HG02943 (cell line): ENCODE measurements around the gene TMEM145.

Experiments
- ATAC-seq: cut with Tn5 transposase; IDR thresholded peaks from one replicate; pipeline ENCODE4 v1.9.1; 2021; ENCODE audit warnings: mild to moderate bottlenecking, low read depth, moderate library complexity; ENCODE audit not compliant: unreplicated experiment

TMEM145 gene

DNA sequence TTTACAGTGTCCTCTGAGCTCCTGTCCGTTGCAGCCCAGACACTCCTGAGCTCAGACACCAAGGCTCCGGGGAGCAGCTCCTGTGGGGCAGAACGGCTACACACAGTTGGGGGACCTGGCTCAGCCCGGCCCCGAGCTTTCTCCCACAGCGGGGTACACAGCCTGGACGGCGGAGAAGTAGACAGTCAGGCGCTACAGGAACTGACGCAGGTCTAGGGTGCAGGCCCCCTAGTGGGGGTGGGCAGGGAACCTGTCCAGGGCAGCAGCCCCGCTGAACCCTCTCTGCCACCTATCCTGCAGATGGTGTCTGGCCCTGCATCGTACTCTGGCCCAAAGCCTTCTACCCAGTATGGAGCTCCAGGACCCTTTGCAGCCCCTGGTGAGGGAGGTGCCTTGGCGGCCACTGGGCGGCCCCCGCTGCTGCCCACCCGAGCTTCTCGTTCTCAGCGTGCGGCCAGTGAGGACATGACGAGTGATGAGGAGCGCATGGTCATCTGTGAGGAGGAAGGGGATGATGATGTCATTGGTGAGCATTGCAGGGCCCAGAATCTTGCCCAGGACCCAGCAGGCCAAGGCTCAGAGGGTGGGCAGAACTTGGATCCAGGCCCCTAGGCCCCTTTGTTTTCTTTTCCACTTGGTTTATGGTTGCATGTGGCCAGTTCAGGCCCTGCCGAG, 24.1 kb upstream of the TMEM145 start:
- ATAC-seq, result no peak

DNA sequence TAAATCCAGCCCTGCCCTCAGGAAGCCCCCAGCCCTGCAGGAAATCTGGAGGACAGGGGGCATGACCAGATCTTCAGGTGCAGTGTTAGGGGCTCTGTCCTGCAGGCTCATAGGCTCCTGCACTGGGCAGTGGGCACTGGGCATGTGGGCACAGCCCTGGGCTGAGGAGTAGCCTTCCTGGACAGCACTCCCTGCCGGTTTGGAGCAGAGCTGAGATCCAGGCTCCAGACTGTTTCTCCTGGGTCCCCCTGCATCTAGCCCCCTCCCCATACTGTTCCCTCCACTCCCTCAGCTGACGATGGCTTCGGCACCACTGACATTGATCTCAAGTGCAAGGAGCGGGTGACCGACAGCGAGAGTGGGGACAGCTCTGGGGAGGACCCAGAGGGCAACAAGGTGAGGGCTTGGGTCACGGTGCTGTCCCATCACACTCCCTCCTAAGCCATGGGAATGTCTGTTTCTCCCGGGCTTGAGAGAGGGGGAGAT, 23.5 kb upstream of the TMEM145 start:
- no peak for ATAC-seq

DNA sequence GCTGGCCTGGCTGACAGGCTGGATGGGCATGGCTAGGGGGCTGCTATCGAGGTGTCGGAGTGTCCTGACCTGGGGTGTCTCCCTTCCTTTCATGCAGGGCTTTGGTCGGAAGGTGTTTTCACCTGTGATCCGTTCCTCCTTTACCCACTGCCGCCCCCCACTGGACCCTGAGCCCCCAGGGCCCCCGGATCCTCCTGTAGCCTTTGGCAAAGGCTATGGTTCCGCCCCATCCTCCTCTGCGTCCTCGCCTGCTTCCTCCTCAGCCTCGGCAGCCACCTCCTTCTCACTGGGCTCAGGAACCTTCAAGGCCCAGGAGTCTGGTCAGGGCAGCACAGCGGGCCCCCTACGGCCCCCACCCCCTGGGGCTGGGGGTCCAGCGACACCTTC, 23.0 kb upstream of the TMEM145 start:
- no peak for ATAC-seq

DNA sequence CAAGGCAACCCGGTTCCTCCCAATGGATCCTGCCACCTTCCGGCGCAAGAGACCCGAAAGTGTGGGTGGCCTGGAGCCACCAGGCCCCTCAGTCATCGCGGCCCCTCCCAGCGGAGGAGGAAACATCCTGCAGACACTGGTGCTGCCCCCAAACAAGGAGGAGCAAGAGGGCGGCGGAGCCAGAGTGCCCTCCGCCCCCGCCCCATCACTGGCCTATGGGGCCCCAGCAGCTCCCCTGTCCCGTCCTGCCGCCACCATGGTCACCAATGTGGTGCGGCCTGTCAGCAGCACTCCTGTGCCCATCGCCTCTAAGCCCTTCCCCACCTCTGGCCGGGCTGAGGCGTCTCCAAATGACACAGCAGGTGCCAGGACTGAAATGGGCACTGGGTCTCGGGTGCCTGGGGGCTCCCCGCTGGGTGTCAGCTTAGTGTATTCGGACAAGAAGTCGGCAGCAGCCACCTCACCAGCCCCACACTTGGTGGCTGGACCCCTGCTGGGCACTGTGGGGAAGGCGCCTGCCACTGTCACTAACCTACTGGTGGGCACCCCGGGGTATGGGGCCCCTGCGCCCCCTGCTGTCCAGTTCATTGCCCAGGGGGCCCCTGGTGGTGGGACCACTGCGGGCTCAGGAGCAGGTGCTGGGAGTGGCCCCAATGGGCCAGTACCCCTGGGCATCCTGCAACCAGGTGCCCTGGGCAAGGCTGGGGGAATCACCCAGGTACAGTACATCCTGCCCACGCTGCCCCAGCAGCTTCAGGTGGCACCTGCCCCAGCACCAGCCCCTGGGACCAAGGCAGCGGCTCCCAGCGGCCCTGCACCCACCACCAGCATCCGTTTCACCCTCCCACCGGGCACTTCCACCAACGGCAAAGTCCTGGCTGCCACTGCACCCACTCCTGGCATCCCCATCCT, 22.3 kb upstream of the TMEM145 start:
- no peak for ATAC-seq

DNA sequence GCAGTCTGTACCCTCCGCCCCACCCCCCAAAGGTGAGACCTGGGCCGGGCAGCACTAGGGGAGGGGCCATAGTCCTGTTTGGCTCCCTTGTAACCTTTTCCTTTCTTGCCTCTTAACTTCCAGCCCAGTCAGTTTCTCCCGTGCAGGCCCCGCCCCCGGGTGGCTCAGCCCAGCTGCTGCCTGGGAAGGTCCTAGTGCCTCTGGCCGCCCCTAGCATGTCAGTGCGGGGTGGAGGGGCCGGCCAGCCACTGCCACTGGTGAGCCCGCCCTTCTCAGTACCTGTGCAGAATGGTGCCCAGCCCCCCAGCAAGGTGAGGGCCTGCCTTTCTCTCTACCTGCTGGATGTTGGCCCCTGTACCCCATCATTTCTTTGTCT, 21.7 kb upstream of the TMEM145 start:
- no peak for ATAC-seq

DNA sequence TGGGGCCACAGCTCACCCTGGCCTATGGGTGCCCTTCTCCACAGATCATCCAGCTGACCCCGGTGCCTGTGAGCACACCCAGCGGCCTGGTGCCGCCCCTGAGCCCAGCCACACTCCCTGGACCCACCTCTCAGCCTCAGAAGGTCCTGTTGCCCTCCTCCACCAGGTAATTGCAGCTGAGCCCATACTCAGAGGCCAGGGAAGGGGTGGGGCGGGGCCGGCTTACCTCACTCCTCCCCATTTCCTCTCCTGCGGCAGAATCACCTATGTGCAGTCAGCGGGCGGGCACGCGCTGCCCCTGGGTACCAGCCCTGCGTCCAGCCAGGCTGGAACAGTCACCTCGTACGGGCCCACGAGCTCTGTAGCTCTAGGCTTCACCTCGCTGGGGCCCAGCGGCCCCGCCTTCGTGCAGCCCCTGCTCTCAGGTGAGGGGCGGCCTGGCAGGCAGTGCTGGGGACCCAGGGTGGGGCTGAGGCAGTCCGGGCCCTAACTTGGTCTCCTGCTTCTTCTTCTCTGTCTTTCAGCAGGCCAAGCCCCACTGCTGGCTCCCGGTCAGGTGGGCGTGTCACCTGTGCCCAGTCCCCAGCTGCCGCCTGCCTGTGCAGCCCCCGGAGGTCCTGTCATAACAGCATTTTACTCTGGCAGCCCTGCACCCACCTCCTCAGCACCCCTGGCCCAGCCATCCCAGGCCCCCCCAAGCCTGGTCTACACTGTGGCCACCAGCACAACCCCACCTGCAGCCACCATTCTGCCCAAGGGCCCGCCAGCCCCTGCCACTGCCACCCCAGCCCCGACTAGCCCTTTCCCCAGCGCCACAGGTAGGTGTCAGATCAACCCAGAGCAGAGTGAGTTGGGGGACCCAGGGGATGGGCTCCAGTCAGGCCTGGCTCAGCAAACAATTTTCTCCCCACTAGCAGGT, 20.8 kb upstream of the TMEM145 start:
- ATAC-seq, result no peak

DNA sequence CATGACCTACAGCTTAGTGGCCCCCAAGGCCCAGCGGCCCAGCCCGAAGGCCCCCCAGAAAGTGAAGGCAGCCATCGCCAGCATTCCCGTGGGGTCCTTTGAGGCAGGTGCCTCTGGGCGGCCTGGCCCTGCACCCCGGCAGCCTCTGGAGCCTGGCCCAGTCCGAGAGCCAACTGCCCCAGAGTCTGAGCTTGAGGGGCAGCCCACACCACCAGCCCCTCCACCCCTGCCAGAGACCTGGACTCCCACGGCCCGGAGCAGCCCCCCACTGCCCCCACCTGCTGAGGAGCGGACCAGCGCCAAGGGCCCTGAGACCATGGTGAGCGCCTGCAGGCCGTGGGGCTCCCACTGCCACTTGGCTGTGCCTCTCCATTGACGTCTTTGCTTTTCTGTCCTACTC, 20.1 kb upstream of the TMEM145 start:
- ATAC-seq, result no peak

DNA sequence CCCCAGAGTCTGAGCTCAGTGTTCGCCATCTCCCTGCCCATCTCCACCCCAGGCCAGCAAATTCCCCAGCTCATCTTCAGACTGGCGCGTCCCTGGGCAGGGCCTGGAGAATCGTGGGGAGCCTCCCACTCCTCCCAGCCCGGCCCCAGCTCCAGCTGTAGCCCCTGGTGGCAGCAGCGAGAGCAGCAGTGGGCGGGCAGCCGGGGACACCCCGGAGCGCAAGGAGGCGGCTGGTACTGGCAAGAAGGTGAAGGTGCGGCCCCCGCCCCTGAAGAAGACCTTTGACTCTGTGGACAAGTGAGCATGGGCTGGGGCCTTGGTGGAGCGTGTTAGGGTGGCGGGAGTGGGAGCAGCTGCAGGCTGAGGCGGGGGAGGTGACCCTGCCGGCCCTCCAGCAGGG, 19.6 kb upstream of the TMEM145 start:
- ATAC-seq, result no peak

DNA sequence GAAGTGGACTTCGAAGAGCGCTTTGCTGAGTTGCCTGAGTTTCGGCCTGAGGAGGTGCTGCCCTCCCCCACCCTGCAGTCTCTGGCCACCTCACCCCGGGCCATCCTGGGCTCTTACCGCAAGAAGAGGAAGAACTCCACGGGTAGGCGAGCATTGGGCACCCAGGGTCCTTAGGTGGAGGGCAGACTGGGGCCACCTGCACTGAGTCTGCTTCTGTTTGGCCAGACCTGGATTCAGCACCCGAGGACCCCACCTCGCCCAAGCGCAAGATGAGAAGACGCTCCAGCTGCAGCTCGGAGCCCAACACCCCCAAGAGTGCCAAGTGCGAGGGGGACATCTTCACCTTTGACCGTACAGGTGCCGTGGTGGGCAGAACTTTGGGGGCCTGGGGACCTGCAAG, 19.2 kb upstream of the TMEM145 start:
- ATAC-seq, result no peak

DNA sequence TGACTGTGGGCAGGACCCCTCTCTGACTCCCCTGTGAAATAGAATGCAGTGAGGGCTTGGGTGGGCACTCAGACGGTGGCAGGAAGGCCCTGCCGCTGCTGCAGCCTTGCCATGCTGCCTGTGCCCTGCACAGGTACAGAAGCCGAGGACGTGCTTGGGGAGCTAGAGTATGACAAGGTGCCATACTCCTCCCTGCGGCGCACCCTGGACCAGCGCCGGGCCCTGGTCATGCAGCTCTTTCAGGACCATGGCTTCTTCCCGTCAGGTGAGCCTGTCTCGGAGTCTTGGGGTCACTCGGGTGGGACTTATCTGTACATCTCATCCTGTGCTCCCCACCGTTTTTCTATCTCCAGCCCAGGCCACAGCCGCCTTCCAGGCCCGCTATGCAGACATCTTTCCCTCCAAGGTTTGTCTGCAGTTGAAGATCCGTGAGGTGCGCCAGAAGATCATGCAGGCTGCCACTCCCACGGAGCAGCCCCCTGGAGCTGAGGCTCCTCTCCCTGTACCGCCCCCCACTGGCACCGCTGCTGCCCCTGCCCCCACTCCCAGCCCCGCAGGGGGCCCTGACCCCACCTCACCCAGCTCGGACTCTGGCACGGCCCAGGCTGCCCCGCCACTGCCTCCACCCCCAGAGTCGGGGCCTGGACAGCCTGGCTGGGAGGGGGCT, 18.5 kb upstream of the TMEM145 start:
- no peak for ATAC-seq

DNA sequence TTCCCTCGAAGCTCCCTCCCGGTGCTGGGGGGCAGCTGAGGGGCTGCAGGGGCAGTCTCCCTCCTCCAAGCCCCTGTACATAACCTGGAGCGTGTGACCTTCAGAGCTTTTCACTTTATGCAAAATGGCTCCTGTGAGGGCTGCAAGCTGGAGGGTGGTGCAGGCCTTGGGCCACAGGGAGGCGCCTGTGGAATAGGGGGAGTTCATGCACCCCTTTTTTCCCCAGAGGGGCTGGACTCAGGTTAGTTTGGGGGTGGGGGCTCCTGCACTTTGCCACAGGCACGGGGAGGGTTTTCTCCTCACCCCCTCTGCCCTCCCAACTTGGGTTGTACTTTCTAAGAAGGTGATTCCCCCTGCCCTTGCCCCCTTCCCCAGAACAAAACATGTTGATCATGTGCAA, 17.8 kb upstream of the TMEM145 start:
- ATAC-seq, result no peak

DNA sequence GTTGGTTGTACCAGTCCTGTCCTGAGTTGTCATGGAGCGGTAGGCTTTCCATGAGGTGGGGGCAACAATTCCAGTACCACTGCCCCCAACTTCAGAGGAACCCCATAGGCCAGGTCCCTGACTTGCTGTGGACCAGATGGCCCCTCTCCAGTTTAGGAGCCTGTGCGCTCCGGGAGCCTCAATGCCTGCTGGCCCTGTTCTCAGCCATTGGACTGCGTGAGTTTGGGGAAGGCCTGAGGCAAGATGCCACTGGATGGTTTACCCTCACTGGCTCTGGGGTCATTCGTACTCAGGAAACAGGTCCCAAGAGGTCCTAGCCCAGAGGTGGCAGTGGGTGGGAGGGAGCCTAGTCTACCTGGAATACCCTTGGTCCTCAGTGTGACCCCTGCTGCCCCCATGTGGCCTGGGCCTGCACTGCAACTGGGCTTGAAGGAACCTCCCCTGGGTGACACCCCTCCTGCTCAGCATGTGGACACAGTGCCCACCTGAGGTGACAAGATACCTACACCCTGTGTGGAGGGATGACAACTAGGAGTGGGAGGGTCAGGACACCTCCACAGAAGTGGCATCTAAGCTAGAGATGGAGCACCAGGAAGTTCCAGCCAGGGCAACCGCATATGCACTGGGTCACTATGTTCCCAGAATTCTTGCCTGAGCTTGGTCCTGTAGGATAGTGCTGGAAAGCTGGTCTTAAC, 17.1 kb upstream of the TMEM145 start:
- no peak for ATAC-seq

DNA sequence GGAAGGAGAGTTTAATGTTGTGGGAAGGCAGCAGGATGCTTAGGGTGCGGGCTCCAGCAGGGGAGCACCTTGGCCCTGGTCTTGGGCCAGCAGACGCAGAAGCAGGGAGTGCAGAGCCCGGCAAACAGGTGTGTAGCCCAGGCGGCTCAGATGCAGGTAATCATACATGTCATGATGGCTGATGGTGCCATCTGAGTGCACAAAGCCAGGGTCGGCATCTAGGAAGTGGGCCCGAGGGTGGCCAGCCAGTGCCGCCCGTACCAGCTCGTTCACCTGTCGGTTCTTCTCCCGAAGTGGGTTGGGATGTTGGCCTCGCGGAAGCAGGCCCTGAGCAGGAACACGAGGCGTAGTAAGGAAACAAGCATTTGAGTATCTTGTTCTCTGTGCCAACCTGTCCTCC, 16.1 kb upstream of the TMEM145 start:
- ATAC-seq, result no peak

DNA sequence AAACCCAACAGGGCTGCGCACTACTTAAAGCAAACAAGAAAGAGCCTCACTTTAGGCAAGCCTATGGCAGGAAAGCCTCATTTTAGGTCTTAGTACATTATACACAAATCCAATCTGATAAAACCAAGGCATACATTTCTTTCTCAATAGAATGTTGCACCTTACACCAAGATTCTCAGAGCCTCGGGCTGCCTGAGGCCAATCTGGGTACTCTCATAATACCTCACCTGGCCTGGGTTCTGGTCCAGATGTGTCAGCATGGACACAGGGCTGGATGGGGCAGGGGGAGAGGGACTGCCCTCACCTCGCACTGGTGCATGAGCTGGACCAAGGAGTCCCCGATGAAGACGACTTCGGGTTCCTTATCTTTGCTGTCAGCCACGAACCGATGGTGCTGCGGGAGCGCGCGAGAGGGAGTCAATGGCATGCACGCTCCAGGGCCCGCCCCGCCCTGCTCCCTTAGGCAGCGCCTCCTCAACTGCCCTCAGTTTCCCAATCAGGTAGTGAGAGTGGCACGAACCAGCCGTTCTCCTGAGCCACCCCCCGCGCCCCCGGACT, 11.4 kb upstream of the TMEM145 start, which contains the start of gene PRR19:
Gene PRR19 (plus strand): TSS at position 487 of the 558 bp plus-strand sequence. CDS start 7,453 bp downstream, outside the sequence.
- ATAC-seq, result no peak

DNA sequence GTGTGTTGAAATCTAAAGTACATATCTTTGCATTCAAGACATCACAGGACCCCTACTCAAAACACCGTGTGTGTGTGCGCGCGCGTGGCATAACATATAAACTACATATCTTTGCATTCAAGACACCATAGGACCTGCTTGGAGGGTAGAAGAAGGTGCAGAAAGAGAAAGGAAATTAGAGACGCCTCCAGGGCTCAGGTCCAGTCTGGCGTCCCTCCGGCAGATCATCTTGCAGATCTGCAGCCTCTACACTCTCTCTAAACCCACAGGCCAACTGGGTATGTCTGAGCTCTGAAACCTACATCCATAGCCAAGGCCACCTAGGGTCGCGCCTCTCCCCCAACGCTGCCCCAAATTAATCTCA, 10.0 kb upstream of the TMEM145 start:
- ATAC-seq, result no peak

DNA sequence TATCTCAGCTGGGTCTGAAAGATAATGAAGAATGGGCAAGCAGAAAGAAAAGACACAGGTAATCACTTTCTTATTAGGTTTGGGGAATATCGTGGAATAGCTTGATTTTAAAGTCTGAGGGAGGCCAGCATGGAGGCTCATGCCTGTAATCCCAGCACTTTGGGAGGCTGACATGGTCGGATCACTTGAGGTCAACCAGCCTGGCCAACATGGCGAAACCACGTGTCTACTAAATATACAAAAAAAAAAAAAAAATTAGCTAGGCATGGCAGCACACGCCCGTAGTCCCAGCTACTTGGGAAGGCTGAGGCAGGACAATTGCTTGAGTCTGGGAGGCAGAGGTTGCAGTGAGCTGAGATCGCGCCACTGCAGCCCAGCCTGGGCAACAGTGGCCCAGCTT, 9.2 kb upstream of the TMEM145 start:
- no peak for ATAC-seq

DNA sequence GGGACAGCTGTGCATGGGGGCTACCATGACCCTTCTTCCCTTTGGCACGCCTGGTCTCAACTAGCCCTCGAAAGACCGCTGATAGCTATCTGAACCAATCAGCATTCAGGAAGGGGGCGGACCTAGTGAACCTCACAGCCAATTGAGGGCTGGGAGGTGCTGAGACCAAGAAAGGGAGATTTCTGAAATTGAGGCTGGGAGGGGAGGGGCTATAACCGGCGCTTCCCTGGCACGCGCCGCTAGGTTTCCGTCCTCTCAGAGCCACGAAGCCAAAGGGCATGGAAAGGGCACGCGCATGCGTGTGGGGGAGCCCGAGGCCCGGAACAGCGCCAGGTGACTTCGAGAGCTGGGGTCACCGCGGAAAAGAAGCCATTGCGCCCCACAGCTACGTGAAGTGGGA, 6.5 kb upstream of the TMEM145 start:
- ATAC-seq, result no peak

DNA sequence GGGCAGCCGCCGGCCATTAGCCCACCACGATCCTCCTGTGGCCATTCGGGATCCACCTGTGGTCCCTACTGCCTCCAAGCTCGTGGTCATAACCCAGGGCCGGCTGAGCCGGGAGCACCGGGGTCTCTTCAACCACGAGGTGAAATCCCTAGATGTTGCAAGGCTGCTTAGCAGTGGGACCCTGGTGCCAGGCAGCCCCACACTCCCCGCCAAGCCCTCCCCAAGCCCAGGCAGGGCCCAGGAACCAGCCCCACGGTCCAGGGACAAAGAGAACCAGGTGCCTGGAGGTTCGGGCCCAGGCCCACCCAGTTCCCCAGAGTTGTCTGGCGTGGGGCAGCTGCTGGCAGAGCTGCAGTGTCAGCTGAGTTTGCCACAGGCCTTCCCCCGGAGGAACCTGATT, 3.4 kb upstream of the TMEM145 start:
- ATAC-seq, result no peak

DNA sequence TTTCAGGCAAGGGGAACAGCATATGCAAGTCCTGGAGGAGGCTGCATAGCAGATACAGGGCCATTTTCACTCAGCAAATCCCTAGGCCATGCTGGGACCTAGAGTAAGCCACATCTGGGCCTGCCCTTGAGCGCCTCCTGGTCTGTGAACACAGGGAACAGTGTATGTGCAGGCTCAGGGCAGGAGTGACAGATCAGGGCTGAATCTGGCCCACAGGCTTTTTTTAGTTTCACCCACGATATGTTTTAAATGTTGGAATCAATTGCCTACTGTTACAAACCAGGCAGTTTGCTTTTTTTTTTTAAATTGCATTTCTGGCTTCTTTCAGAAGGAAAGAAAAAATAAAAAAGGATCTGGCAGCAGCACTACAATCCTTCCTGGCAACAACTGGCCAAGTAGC, 1.5 kb upstream of the TMEM145 start:
- no peak for ATAC-seq
